K562 (cell line): Measurements from ENCODE around the gene ADD2. TPM values are rescaled to one million over a fixed set of nuclear protein-coding genes. Genes with fewer than 3 reads are reported as not detected.

Experiments used
- ATAC-seq: fragments of 200-7000 bp; cut with Tn5 transposase; 3 replicates; pipeline ENCODE4 v1.9.1; 2020; ENCODE audit warnings: moderate library complexity
- BruUV-seq: library from RNA; stranded (reverse); fragments of 400-500 nt; replicated peaks from 2 replicates; lab custom pipeline; 2021; lab: Mats Ljungman, UMichigan
- CTCF ChIA-PET: fragments of 300-600 bp; formaldehyde crosslinking; extraction: SDS; loops from one replicate; lab custom pipeline; 2021; ENCODE audit warnings: low intra/inter-chr PET ratio; lab: Yijun Ruan, JAX
- POLR2A ChIA-PET: fragments of 300-600, 350-650 bp; sonication (Branson Sonifier 250); formaldehyde crosslinking; extraction: SDS; loops from one replicate; lab custom pipeline; 2021; ENCODE audit warnings: antibody characterized with exemption, inconsistent platforms; lab: Yijun Ruan, JAX
- DNase-seq, 4 experiments: peaks; one replicate each; pipeline versions ENCODE4 v3.0.0 to v3.0.0-alpha.2; 2011 to 2018; ENCODE audit warnings: low spot score in 3 of 4, mixed read lengths in 3 of 4; ENCODE audit errors: extremely low read depth in 1 of 4
- FAIRE-seq: peaks from 2 replicates; lab custom pipeline; 2011; peaks lifted over from hg19 to GRCh38; lab: Jason Lieb, UNC
- H2AFZ ChIP-seq: 2 replicates; pipeline ENCODE4 v1.6.0; 2011; ENCODE audit warnings: low read depth, low read length, control low read depth, inconsistent platforms
- H3K27ac ChIP-seq: fragments of 200-600 bp; 3 replicates; pipeline ENCODE4 v1.8.0; 2011; ENCODE audit warnings: low read depth, mild to moderate bottlenecking, control low read depth, inconsistent platforms, low read length, moderate library complexity, mixed read lengths; ENCODE audit errors: extremely low read depth
- H3K27me3 ChIP-seq, 2 experiments: fragments of 300-600 bp in 1 of 2; 2 replicates in 1 of 2; 3 replicates in 1 of 2; pipeline versions ENCODE4 v1.6.0 to v1.8.0; 2011; ENCODE audit warnings: inconsistent platforms in 2 of 2, low read length in 2 of 2, mild to moderate bottlenecking in 1 of 2, mixed read lengths in 1 of 2, moderate library complexity in 1 of 2; ENCODE audit not compliant: control insufficient read depth in 2 of 2, insufficient read depth in 2 of 2
- H3K36me3 ChIP-seq: fragments of 300-600 bp; 3 replicates; pipeline ENCODE4 v1.8.0; 2011; ENCODE audit warnings: mild to moderate bottlenecking, low read length, inconsistent platforms; ENCODE audit not compliant: control insufficient read depth, insufficient read depth
- H3K4me1 ChIP-seq, 2 experiments: fragments of 200-600 bp in 1 of 2; replicated peaks in 1 of 2; 2 replicates in 1 of 2; 3 replicates in 1 of 2; pipeline versions ENCODE4 v1.5.1 to v1.8.0; 2011; ENCODE audit warnings: inconsistent platforms in 2 of 2, low read length in 2 of 2, mild to moderate bottlenecking in 1 of 2, mixed read lengths in 1 of 2, moderate library complexity in 1 of 2; ENCODE audit not compliant: control insufficient read depth in 2 of 2, insufficient read depth in 2 of 2
- H3K4me2 ChIP-seq: 2 replicates; pipeline ENCODE4 v1.6.1; 2011; ENCODE audit warnings: low read length, control low read depth, inconsistent platforms, mixed read lengths; ENCODE audit not compliant: insufficient read depth
- H3K4me3 ChIP-seq: fragments of 200-600 bp; sonication (generic), shearing (Covaris generic); 2 replicates; pipeline ENCODE4 v1.5.1; 2016; ENCODE audit warnings: control low read depth, inconsistent platforms
- H3K79me2 ChIP-seq: fragments of 200-600 bp; 3 replicates; pipeline ENCODE4 v1.8.0; 2011; ENCODE audit warnings: low read length, inconsistent platforms; ENCODE audit not compliant: control insufficient read depth, insufficient read depth
- H3K9ac ChIP-seq, 2 experiments: 2 replicates each; pipeline versions ENCODE4 v1.6.0 to v1.6.1; 2011; ENCODE audit warnings: low read depth in 2 of 2, low read length in 2 of 2, control low read depth in 1 of 2, inconsistent platforms in 1 of 2, mild to moderate bottlenecking in 1 of 2, mixed read lengths in 1 of 2; ENCODE audit not compliant: insufficient read depth in 1 of 2
- H3K9me1 ChIP-seq: one replicate; pipeline ENCODE4 v1.6.0; 2011; ENCODE audit warnings: inconsistent platforms, mild to moderate bottlenecking, low read length, moderate library complexity; ENCODE audit not compliant: control insufficient read depth, insufficient read depth
- H3K9me3 ChIP-seq: replicated peaks from 2 replicates; pipeline ENCODE4 v1.5.1; 2011; ENCODE audit warnings: low read depth, low read length, inconsistent platforms; ENCODE audit not compliant: control insufficient read depth, insufficient read depth
- H4K20me1 ChIP-seq: replicated peaks from 2 replicates; pipeline ENCODE4 v1.6.1; 2011; ENCODE audit warnings: low read length, inconsistent platforms, mixed read lengths; ENCODE audit not compliant: control insufficient read depth, insufficient read depth
- C11orf30 ChIP-seq: fragments of 450-650 bp; IDR thresholded peaks from 2 replicates; pipeline ENCODE4 v1.6.1; 2016; ENCODE audit warnings: low read depth, mild to moderate bottlenecking
- EGR1 ChIP-seq: fragments of 450-650 bp; conservative IDR thresholded peaks from 2 replicates; pipeline ENCODE4 v1.6.1; 2017; ENCODE audit warnings: mild to moderate bottlenecking
- ELF4 ChIP-seq: fragments of 450-650 bp; formaldehyde crosslinking; IDR thresholded peaks from 2 replicates; pipeline ENCODE4 v1.4.0; 2022; ENCODE audit warnings: missing genetic modification characterization
- HDAC3 ChIP-seq: fragments of 450-650 bp; IDR thresholded peaks from 2 replicates; pipeline ENCODE4 v1.6.1; 2018; ENCODE audit warnings: borderline replicate concordance, mild to moderate bottlenecking, moderate library complexity; ENCODE audit not compliant: partially characterized antibody
- HNRNPK ChIP-seq: fragments of 200-400 bp; formaldehyde crosslinking; IDR thresholded peaks from one replicate; pipeline ENCODE4 v1.6.1; 2018; ENCODE audit warnings: mild to moderate bottlenecking, low read depth, low read length; ENCODE audit not compliant: poor library complexity, severe bottlenecking
- MAFG ChIP-seq: fragments of 450-650 bp; conservative IDR thresholded peaks from 2 replicates; pipeline ENCODE4 v1.6.1; 2016; ENCODE audit warnings: missing genetic modification characterization, missing compliant biosample characterization
- MEIS2 ChIP-seq: fragments of 450-650 bp; IDR thresholded peaks from 2 replicates; pipeline ENCODE4 v1.6.1; 2014; ENCODE audit warnings: mild to moderate bottlenecking; ENCODE audit not compliant: partially characterized antibody
- NCOA1 ChIP-seq: fragments of 450-650 bp; IDR thresholded peaks from 2 replicates; pipeline ENCODE4 v1.6.1; 2016; ENCODE audit warnings: low read depth
- NFIX ChIP-seq: fragments of 250-450 bp; sonication (Bioruptor Pico); IDR thresholded peaks from 2 replicates; pipeline ENCODE4 v1.4.0; 2020; ENCODE audit warnings: low read depth, mild to moderate bottlenecking, moderate library complexity
- NR4A1 ChIP-seq, 2 experiments: fragments of 250-450 bp in 1 of 2; fragments of 450-650 bp in 1 of 2; sonication (Bioruptor Pico) in 1 of 2; IDR thresholded peaks; 2 replicates each; pipeline versions ENCODE4 v1.4.0 to v1.6.1; 2016 to 2020; ENCODE audit warnings: mild to moderate bottlenecking in 2 of 2, missing compliant biosample characterization in 1 of 2, missing genetic modification characterization in 1 of 2, moderate library complexity in 1 of 2
- NUFIP1 ChIP-seq: fragments of 450-650 bp; IDR thresholded peaks from 2 replicates; pipeline ENCODE4 v1.6.1; 2018; ENCODE audit not compliant: partially characterized antibody
- PHB2 ChIP-seq: fragments of 450-650 bp; IDR thresholded peaks from 2 replicates; pipeline ENCODE4 v1.6.1; 2017; ENCODE audit warnings: low read depth
- PKNOX1 ChIP-seq: fragments of 450-650 bp; IDR thresholded peaks from 2 replicates; pipeline ENCODE4 v1.6.1; 2016
- RBM17 ChIP-seq: fragments of 200-400 bp; formaldehyde crosslinking; IDR thresholded peaks from 2 replicates; pipeline ENCODE4 v1.6.1; 2017; ENCODE audit warnings: low read depth, mild to moderate bottlenecking, low read length, borderline replicate concordance
- THAP12 ChIP-seq: fragments of 250-450 bp; sonication (Bioruptor Pico); IDR thresholded peaks from 2 replicates; pipeline ENCODE4 v1.9.0; 2021; ENCODE audit warnings: mild to moderate bottlenecking, inconsistent platforms
- ZNF316 ChIP-seq: fragments of 450-650 bp; IDR thresholded peaks from 2 replicates; pipeline ENCODE4 v1.6.1; 2016
- ZNF668 ChIP-seq: fragments of 250-450 bp; sonication (Bioruptor Pico); IDR thresholded peaks from 2 replicates; pipeline ENCODE4 v1.8.0; 2022; ENCODE audit warnings: mild to moderate bottlenecking, inconsistent platforms
- ZNF764 ChIP-seq: fragments of 250-450 bp; sonication (Bioruptor Pico); IDR thresholded peaks from 2 replicates; pipeline ENCODE4 v1.4.0; 2020; ENCODE audit warnings: low read depth, mild to moderate bottlenecking, moderate library complexity
- WGBS: fragments of 100-300 bp; shearing (Covaris generic); methylation state at CpG from one replicate; pipeline ENCODE4 v1.1.6; 2016; ENCODE audit warnings: low coverage, mixed read lengths; ENCODE audit not compliant: insufficient coverage; ENCODE audit errors: missing lambda C conversion rate; 5-methylcytosine and 5-hydroxymethylcytosine counted together
- in situ Hi-C: fragments of 300-500 bp; cut with MboI; formaldehyde crosslinking; loops from 4 replicates; pipeline ENCODE4 v1.15.0; 2018; ENCODE audit warnings: inconsistent platforms, mixed read lengths
- intact Hi-C: fragments of 100-400 bp; cut with micrococcal nuclease; formaldehyde crosslinking; loops from 2 replicates; pipeline ENCODE4 v1.14.2; 2022
- polyA plus RNA-seq, 8 experiments: library from polyadenylated mRNA; depleted of rRNA in 4 of 8; stranded (reverse) in 5 of 8; unstranded in 3 of 8; fragments of >200 nt; fragmentation: Nextera tagmentation in 2 of 8; fragmentation: Illumina TruSeq in 1 of 8; extraction: Ambion mirVana in 2 of 8; extraction: Trizol in 1 of 8; gene quantifications; 2 replicates each; pipeline versions ENCODE4 v1.2.1 to v1.2.3, GENCODE V29; 2011 to 2014; ENCODE audit warnings: inconsistent platforms in 1 of 8, missing spikeins in 1 of 8
- total RNA-seq, 7 experiments: library from RNA; depleted of rRNA in 6 of 7; stranded (reverse); fragments of >200 nt in 6 of 7; fragmentation: Illumina TruSeq in 2 of 7; extraction: Trizol in 2 of 7; gene quantifications; 2 replicates each; pipeline versions ENCODE4 v1.2.1 to v1.2.3, GENCODE V29; 2011 to 2021; ENCODE audit warnings: low replicate concordance in 1 of 7

ADD2 gene
- total and polyA plus RNA-seq, 9 of the 15 experiments (the other 6 are each of a cell fraction or from before 2014, with no cell fraction given) = 3.5 to 63.0 (median 36.2) TPM

- Histone ChIP-seq H3K79me2 (peaks cover 14% of the 10 kb centered on the region), H3K27me3 (no peaks in the 10 kb centered on the region; a peak in 1 of 5 replicates), H3K4me2 (peak overlapping the region; percentile 83), H3K9ac (peak overlapping the region in 1 of 2 experiments; percentile 95; a peak in 1 of 4 replicates), H2AFZ (peak overlapping the region; percentile 98; the same call in 1 of the 2 replicates), H3K9me3 (no peaks in the 10 kb centered on the region), H3K4me1 (peaks cover 2 to 12% of the 10 kb centered on the region in 2 experiments; a peak in 4 of 5 replicates), H3K4me3 (peak overlapping the region; percentile 73), H3K36me3 (no peaks in the 10 kb centered on the region), H4K20me1 (no peaks in the 10 kb centered on the region), H3K27ac (no peak overlapping the region), H3K9me1 (no peaks in the 10 kb centered on the region)
- ChIA-PET CTCF (interaction anchor here (0.6 to 2.4 kb wide), 2 partner anchors 62 to 80 kb away, joined by 3 to 32 read pairs; no protein-coding TSS in a partner anchor), POLR2A (interaction anchor here (1.3 kb wide), 1 partner anchor 14 kb away, joined by 5 read pairs; no protein-coding TSS in a partner anchor)
- no peak for DNase-seq
- no peak for FAIRE-seq
- BruUV-seq = TSS peak; percentile 53
- intact Hi-C loops (loop anchor here (5.0 kb wide), 2 partner anchors 59 to 464 kb away; partner anchors contain the start of gene FAM136A), in situ Hi-C loops (no loop called here)
- 14% methylated on average over 6 of the region's 7 CpGs for WGBS
- ATAC-seq = no peak
- peak; percentile 88 for TF ChIP-seq ZNF316
- no peak for TF ChIP-seq ELF4 (CRISPR knock-in tag)
- no peak for TF ChIP-seq RBM17
- TF ChIP-seq MEIS2 = peak; percentile 62
- no peak for TF ChIP-seq NCOA1
- TF ChIP-seq NFIX (CRISPR knock-in tag) = no peak
- TF ChIP-seq EGR1 = peak; percentile 40; the same call in 1 of the 2 replicates
- TF ChIP-seq THAP12 = no peak
- peak; percentile 67 for TF ChIP-seq MAFG (tag)
- no peak for TF ChIP-seq HDAC3
- no peak for TF ChIP-seq NR4A1 (CRISPR knock-in tag; IDR thresholded peaks at IDR 0.05)
- TF ChIP-seq NR4A1 (tag; IDR thresholded peaks at IDR 0.05) = no peak
- TF ChIP-seq PKNOX1 = peak; percentile 67
- no peak for TF ChIP-seq NUFIP1
- TF ChIP-seq HNRNPK = no peak
- no peak for TF ChIP-seq ZNF764 (CRISPR knock-in tag)
- TF ChIP-seq C11orf30 = peak; percentile 83
- TF ChIP-seq PHB2 = no peak
- no peak for TF ChIP-seq ZNF668
Observed at GRCh38 chr2:70766357-70767078, 1.5 kb downstream of the ADD2 start.
